8988T (cell line): Measurements from ENCODE around the gene BRD1.

Source experiments
- DNase-seq: peaks from one replicate; pipeline ENCODE4 v3.0.0; 2011

Gene BRD1

GRCh38 chr22:49749885-49750510 lies 77.7 kb downstream of the BRD1 start:
- DNase-seq = no peak

GRCh38 chr22:49749227-49749626 lies 78.4 kb downstream of the BRD1 start:
- no peak for DNase-seq

GRCh38 chr22:49748514-49748913 lies 79.2 kb downstream of the BRD1 start:
- DNase-seq = no peak

GRCh38 chr22:49747716-49748115 lies 80.0 kb downstream of the BRD1 start:
- no peak for DNase-seq

GRCh38 chr22:49747130-49747529 lies 80.5 kb downstream of the BRD1 start:
- no peak for DNase-seq

GRCh38 chr22:49746065-49746464 lies 81.6 kb downstream of the BRD1 start:
- no peak for DNase-seq

- DNase-seq = no peak
These were observed 87.4 kb downstream of the BRD1 start for GRCh38 chr22:49740242-49740641.

GRCh38 chr22:49739138-49739537 lies 88.5 kb downstream of the BRD1 start:
- no peak for DNase-seq

GRCh38 chr22:49738566-49738965 lies 89.1 kb downstream of the BRD1 start:
- no peak for DNase-seq

- no peak for DNase-seq
These were observed 89.7 kb downstream of the BRD1 start for GRCh38 chr22:49738006-49738405.

GRCh38 chr22:49737101-49737551 lies 90.5 kb downstream of the BRD1 start:
- no peak for DNase-seq

GRCh38 chr22:49736538-49736937 lies 91.1 kb downstream of the BRD1 start:
- DNase-seq = no peak

- DNase-seq = no peak
These were observed 91.7 kb downstream of the BRD1 start for GRCh38 chr22:49735901-49736421.

GRCh38 chr22:49735411-49735900 lies 92.2 kb downstream of the BRD1 start:
- no peak for DNase-seq

GRCh38 chr22:49734882-49735281 lies 92.8 kb downstream of the BRD1 start:
- DNase-seq = no peak

- no peak for DNase-seq
These were observed 93.3 kb downstream of the BRD1 start for GRCh38 chr22:49734390-49734789.

- DNase-seq = no peak
These were observed 94.0 kb downstream of the BRD1 start for GRCh38 chr22:49733631-49734030.

GRCh38 chr22:49730656-49731055 lies 97.0 kb downstream of the BRD1 start:
- no peak for DNase-seq

- no peak for DNase-seq
These were observed 99.0 kb downstream of the BRD1 start for GRCh38 chr22:49728570-49729271.

- no peak for DNase-seq
These were observed 99.6 kb downstream of the BRD1 start for GRCh38 chr22:49727881-49728569.

GRCh38 chr22:49727191-49727880 lies 100.3 kb downstream of the BRD1 start:
- no peak for DNase-seq

- DNase-seq = no peak
These were observed 101.0 kb downstream of the BRD1 start for GRCh38 chr22:49726701-49727101.
